HEK293 (cell line): ENCODE results near the gene DACT2.

Experiments used
- CTCF ChIA-PET: fragments of 350-600 bp; formaldehyde crosslinking; extraction: SDS; loops from one replicate; lab custom pipeline; 2021; ENCODE audit warnings: antibody characterized with exemption; lab: Yijun Ruan, JAX
- POLR2A ChIA-PET: fragments of 300-600 bp; formaldehyde crosslinking; extraction: SDS; loops from one replicate; lab custom pipeline; 2020; ENCODE audit warnings: antibody characterized with exemption, inconsistent platforms; lab: Yijun Ruan, JAX
- H3K27ac ChIP-seq: fragments of 200-500 bp; sonication (Bioruptor generic); 2 replicates; pipeline ENCODE4 v1.5.1; 2014; ENCODE audit warnings: low read depth, low read length, control low read depth, inconsistent platforms; ENCODE audit errors: extremely low read depth
- H3K36me3 ChIP-seq, 2 experiments: fragments of 200-500 bp in 1 of 2; sonication (Bioruptor generic) in 1 of 2; 1 replicate in 1 of 2; 2 replicates in 1 of 2; pipeline ENCODE4 v1.5.1; 2014 to 2017; ENCODE audit warnings: inconsistent platforms in 2 of 2, low read length in 2 of 2; ENCODE audit not compliant: control insufficient read depth in 2 of 2, insufficient read depth in 1 of 2
- H3K4me1 ChIP-seq: fragments of 200-500 bp; sonication (Bioruptor generic); 2 replicates; pipeline ENCODE4 v1.5.1; 2014; ENCODE audit warnings: mild to moderate bottlenecking, low read length, inconsistent platforms; ENCODE audit not compliant: control insufficient read depth, insufficient read depth
- H3K4me3 ChIP-seq: 2 replicates; pipeline ENCODE4 v1.5.1; 2011; ENCODE audit warnings: low read depth, mild to moderate bottlenecking, control low read depth, low read length, moderate library complexity
- H3K9me3 ChIP-seq: fragments of 200-500 bp; sonication (Bioruptor generic); 2 replicates; pipeline ENCODE4 v1.5.1; 2014; ENCODE audit warnings: low read depth, low read length, inconsistent platforms; ENCODE audit not compliant: control insufficient read depth, insufficient read depth
- BCL11B ChIP-seq: fragments of 450-650 bp; formaldehyde crosslinking; IDR thresholded peaks from 2 replicates; pipeline ENCODE4 v1.5.1; 2016; ENCODE audit warnings: low read depth, missing biosample characterization, missing genetic modification characterization
- BCL6B ChIP-seq: fragments of 450-650 bp; formaldehyde crosslinking; IDR thresholded peaks from 2 replicates; pipeline ENCODE4 v1.5.1; 2017; ENCODE audit warnings: missing biosample characterization, missing genetic modification characterization
- ELK4 ChIP-seq: IDR thresholded peaks from 2 replicates; pipeline ENCODE4 v1.6.1; 2011; ENCODE audit warnings: mild to moderate bottlenecking, low read depth, low read length, borderline replicate concordance
- HIC1 ChIP-seq: fragments of 450-650 bp; formaldehyde crosslinking; IDR thresholded peaks from 2 replicates; pipeline ENCODE4 v1.5.1; 2016; ENCODE audit warnings: missing biosample characterization, missing genetic modification characterization
- OVOL3 ChIP-seq: fragments of 450-650 bp; formaldehyde crosslinking; IDR thresholded peaks from 2 replicates; pipeline ENCODE4 v1.5.1; 2016; ENCODE audit warnings: missing biosample characterization, missing genetic modification characterization
- PRDM6 ChIP-seq: fragments of 450-650 bp; formaldehyde crosslinking; IDR thresholded peaks from 2 replicates; pipeline ENCODE4 v1.5.1; 2017; ENCODE audit warnings: missing biosample characterization, missing genetic modification characterization
- ZBTB8A ChIP-seq: fragments of 450-650 bp; formaldehyde crosslinking; IDR thresholded peaks from 2 replicates; pipeline ENCODE4 v1.5.1; 2016; ENCODE audit warnings: missing biosample characterization, missing genetic modification characterization
- ZNF157 ChIP-seq: fragments of 450-650 bp; formaldehyde crosslinking; IDR thresholded peaks from 2 replicates; pipeline ENCODE4 v1.5.1; 2016; ENCODE audit warnings: missing biosample characterization, missing genetic modification characterization
- ZNF18 ChIP-seq: fragments of 450-650 bp; formaldehyde crosslinking; IDR thresholded peaks from 2 replicates; pipeline ENCODE4 v1.5.1; 2016; ENCODE audit warnings: missing biosample characterization, missing genetic modification characterization
- ZNF214 ChIP-seq: fragments of 450-650 bp; formaldehyde crosslinking; IDR thresholded peaks from 2 replicates; pipeline ENCODE4 v1.5.1; 2017; ENCODE audit warnings: missing biosample characterization, mild to moderate bottlenecking, missing genetic modification characterization, borderline replicate concordance
- ZNF248 ChIP-seq: fragments of 450-650 bp; formaldehyde crosslinking; IDR thresholded peaks from 2 replicates; pipeline ENCODE4 v1.5.1; 2017; ENCODE audit warnings: missing biosample characterization, missing genetic modification characterization
- ZNF324 ChIP-seq: fragments of 450-650 bp; formaldehyde crosslinking; IDR thresholded peaks from 2 replicates; pipeline ENCODE4 v1.5.1; 2016; ENCODE audit warnings: missing biosample characterization, missing genetic modification characterization
- ZNF362 ChIP-seq: fragments of 450-650 bp; formaldehyde crosslinking; IDR thresholded peaks from 2 replicates; pipeline ENCODE4 v1.5.1; 2016; ENCODE audit warnings: missing biosample characterization, missing genetic modification characterization
- ZNF433 ChIP-seq: fragments of 450-650 bp; formaldehyde crosslinking; IDR thresholded peaks from 2 replicates; pipeline ENCODE4 v1.5.1; 2016; ENCODE audit warnings: missing biosample characterization, missing genetic modification characterization, low read depth
- ZNF654 ChIP-seq: fragments of 450-650 bp; formaldehyde crosslinking; IDR thresholded peaks from 2 replicates; pipeline ENCODE4 v1.5.1; 2016; ENCODE audit warnings: low read depth, missing biosample characterization, missing genetic modification characterization
- ZNF777 ChIP-seq: fragments of 450-650 bp; formaldehyde crosslinking; IDR thresholded peaks from 2 replicates; pipeline ENCODE4 v1.5.1; 2017; ENCODE audit warnings: missing biosample characterization, missing genetic modification characterization, borderline replicate concordance
- ZNF785 ChIP-seq: fragments of 450-650 bp; formaldehyde crosslinking; IDR thresholded peaks from 2 replicates; pipeline ENCODE4 v1.5.1; 2016; ENCODE audit warnings: missing biosample characterization, missing genetic modification characterization

The DACT2 gene

GRCh38 chr6:168318579-168319278, 848 bp downstream of the DACT2 start:
- TF ChIP-seq ZNF785 (tag by site-specific recombination), result no peak
- no peak for TF ChIP-seq ELK4
- TF ChIP-seq HIC1 (tag by site-specific recombination), result no peak
- no peak for TF ChIP-seq ZNF214 (tag by site-specific recombination)
- TF ChIP-seq BCL11B (tag by site-specific recombination), result no peak
- no peak for TF ChIP-seq ZNF18 (tag by site-specific recombination)
- no peak for TF ChIP-seq ZNF777 (tag by site-specific recombination)
- no peak for TF ChIP-seq ZBTB8A (tag by site-specific recombination)
- TF ChIP-seq BCL6B (tag by site-specific recombination), result no peak
- no peak for TF ChIP-seq ZNF362 (tag by site-specific recombination)
- no peak for TF ChIP-seq PRDM6 (tag by site-specific recombination)
- no peak for TF ChIP-seq ZNF324 (tag by site-specific recombination)
- Histone ChIP-seq H3K9me3 (no peaks in the 10 kb centered on the region; the same call in 1 of the 2 replicates), H3K4me3 (no peak overlapping the region), H3K36me3 (no peaks in the 10 kb centered on the region), H3K27ac (no peak overlapping the region), H3K4me1 (peaks cover 4% of the 10 kb centered on the region; the same call in 1 of the 2 replicates)
- CTCF ChIA-PET, result no interaction called here
- POLR2A ChIA-PET, result no interaction called here

- Histone ChIP-seq H3K27ac (no peak overlapping the region), H3K36me3 (no peaks in the 10 kb centered on the region), H3K4me3 (no peak overlapping the region), H3K4me1 (peaks cover 3% of the 10 kb centered on the region; the same call in 1 of the 2 replicates), H3K9me3 (no peaks in the 10 kb centered on the region; the same call in 1 of the 2 replicates)
- POLR2A ChIA-PET, result no interaction called here
- CTCF ChIA-PET, result no interaction called here
- no peak for TF ChIP-seq ZNF248 (tag by site-specific recombination)
- no peak for TF ChIP-seq ZNF654 (tag by site-specific recombination)
- TF ChIP-seq ZNF433 (tag by site-specific recombination), result no peak
- no peak for TF ChIP-seq OVOL3 (tag by site-specific recombination)
- TF ChIP-seq ZNF157 (tag by site-specific recombination), result no peak
These were observed 1.5 kb downstream of the DACT2 start for GRCh38 chr6:168318090-168318489.
